WTC11 (cell line): ENCODE data around the gene SMC5.

ENCODE experiments used
- ATF2 ChIP-seq: sonication (generic); formaldehyde crosslinking; IDR thresholded peaks from 2 replicates; pipeline ENCODE4 v1.8.1; 2022; ENCODE audit warnings: low read depth, missing genetic modification reagents, borderline replicate concordance
- CREB1 ChIP-seq: sonication (generic); formaldehyde crosslinking; IDR thresholded peaks from 2 replicates; pipeline ENCODE4 v1.8.0; 2023; ENCODE audit warnings: mild to moderate bottlenecking, missing genetic modification reagents
- CTCF ChIP-seq: fragments of 200-600 bp; IDR thresholded peaks from 2 replicates; pipeline ENCODE4 v1.8.0; 2022; ENCODE audit warnings: antibody characterized with exemption
- FOXJ3 ChIP-seq: sonication (generic); formaldehyde crosslinking; IDR thresholded peaks from 2 replicates; pipeline ENCODE4 v1.9.0; 2021; ENCODE audit warnings: missing genetic modification reagents, mild to moderate bottlenecking, borderline replicate concordance
- FOXP1 ChIP-seq: sonication (generic); formaldehyde crosslinking; IDR thresholded peaks from 2 replicates; pipeline ENCODE4 v1.8.0; 2022; ENCODE audit warnings: missing genetic modification reagents, mild to moderate bottlenecking, moderate library complexity, borderline replicate concordance
- IRF1 ChIP-seq: sonication (generic); formaldehyde crosslinking; IDR thresholded peaks from 2 replicates; pipeline ENCODE4 v1.8.0; 2023; ENCODE audit warnings: missing genetic modification reagents
- KAT7 ChIP-seq: sonication (generic); formaldehyde crosslinking; IDR thresholded peaks from 2 replicates; pipeline ENCODE4 v1.8.1; 2023; ENCODE audit warnings: missing genetic modification reagents, mild to moderate bottlenecking, borderline replicate concordance
- RELA ChIP-seq: sonication (generic); formaldehyde crosslinking; IDR thresholded peaks from 2 replicates; pipeline ENCODE4 v1.8.1; 2022; ENCODE audit warnings: missing genetic modification reagents, mild to moderate bottlenecking, borderline replicate concordance
- ZNF138 ChIP-seq: sonication (generic); formaldehyde crosslinking; conservative IDR thresholded peaks from 2 replicates; pipeline ENCODE4 v1.8.1; 2022; ENCODE audit warnings: mild to moderate bottlenecking, moderate library complexity, missing genetic modification reagents
- ZNF263 ChIP-seq: sonication (generic); formaldehyde crosslinking; IDR thresholded peaks from 2 replicates; pipeline ENCODE4 v1.8.1; 2022; ENCODE audit warnings: low read depth, mild to moderate bottlenecking, moderate library complexity, missing genetic modification reagents
- ZNF281 ChIP-seq: sonication (generic); formaldehyde crosslinking; IDR thresholded peaks from 2 replicates; pipeline ENCODE4 v1.8.0; 2023; ENCODE audit warnings: mild to moderate bottlenecking, missing genetic modification reagents

GRCh38 chr9:70232476-70232875 lies 26.3 kb upstream of the SMC5 start:
- TF ChIP-seq CTCF (no peak), KAT7 (CRISPR knock-in tag) (no peak), IRF1 (no peak), FOXP1 (CRISPR knock-in tag) (no peak), ZNF281 (CRISPR knock-in tag) (no peak), CREB1 (CRISPR knock-in tag) (no peak), RELA (CRISPR knock-in tag) (no peak), ATF2 (CRISPR knock-in tag) (no peak), ZNF263 (no peak), FOXJ3 (no peak), ZNF138 (CRISPR knock-in tag) (no peak)
